ENCODE results near the gene MCCD1. TPM values are rescaled to one million over a fixed set of nuclear protein-coding genes. Genes with fewer than 3 reads are reported as not detected.
A peak's percentile ranks its signal among the peaks of the same experiment; 100 is the strongest.
"Not testable (repeated sequence)": the region's sequence is repeated elsewhere in the genome, so short reads cannot be mapped to it uniquely, and the experiment has no call there.

The MCCD1 gene, protein sequence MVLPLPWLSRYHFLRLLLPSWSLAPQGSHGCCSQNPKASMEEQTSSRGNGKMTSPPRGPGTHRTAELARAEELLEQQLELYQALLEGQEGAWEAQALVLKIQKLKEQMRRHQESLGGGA
- not detected for total RNA-seq
- long read RNA-seq: 0 reads

DNA sequence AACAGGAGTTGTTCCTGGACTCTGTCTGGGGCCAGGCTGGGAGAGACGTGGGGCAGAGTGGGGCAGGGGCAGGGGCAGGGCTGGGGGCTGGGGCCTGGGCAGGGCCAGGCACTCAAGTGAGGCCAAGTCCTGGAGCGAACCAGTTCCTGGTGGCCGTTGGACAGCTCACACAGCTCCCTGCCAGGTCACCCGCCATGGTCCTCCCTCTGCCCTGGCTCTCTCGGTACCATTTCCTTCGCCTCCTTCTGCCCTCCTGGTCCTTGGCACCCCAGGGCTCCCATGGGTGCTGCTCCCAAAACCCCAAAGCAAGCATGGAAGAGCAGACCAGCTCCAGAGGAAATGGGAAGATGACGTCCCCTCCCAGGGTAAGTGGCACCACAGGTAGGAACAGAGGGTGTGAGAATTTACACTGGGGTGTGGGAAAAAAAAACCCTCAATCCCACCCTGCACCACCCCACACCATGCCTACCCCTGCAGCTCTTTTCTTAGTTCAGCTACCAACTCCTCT is at the start of gene MCCD1:
TSS of gene MCCD1 (plus strand) at position 142 of the 508 bp plus-strand sequence. CDS start at position 195, 53 bp downstream.
- DNase-seq (ENCODE audit: missing footprints) (no peak), ATAC-seq (no peak)
- intact Hi-C loops (cut with DNase I): no loop called here

DNA sequence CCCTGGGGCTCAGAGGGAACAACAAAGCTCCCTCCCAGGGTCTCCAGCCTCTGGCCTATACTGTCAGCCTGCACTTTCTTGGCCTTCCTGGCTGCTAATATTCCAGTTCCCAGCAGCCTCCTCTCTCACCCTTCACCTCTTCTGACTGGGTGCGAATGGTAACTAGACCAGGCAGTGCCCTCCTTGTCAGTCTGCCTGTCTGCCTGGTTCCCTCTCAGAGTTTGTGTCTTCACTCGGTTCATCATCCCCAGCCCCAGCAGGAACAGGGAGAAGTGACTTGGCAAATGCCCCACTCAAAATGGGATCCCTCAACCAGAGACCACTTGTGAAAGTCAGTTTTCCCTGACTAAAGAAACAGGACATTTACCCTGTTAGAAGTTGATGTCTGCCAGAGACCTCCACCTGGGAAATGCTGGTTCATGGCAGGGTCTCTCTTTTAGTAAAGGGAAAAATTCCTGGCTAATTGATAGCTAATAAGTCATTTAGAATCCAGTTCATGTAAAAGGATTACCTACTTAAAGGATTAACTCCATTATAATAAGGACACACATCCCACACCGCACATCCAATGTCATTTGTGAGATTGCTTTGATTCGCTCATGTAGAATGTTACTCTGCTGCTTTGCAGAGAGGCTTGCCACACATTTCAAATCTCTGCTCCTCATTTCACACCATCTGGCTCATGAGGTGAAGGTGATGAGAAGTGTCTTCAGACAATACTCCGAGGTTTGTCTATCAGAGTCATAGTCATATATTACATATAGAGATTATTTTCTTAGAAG is 49.4 kb upstream of the MCCD1 start:
- intact Hi-C loops (cut with DNase I): no loop called here
- DNase-seq (ENCODE audit: missing footprints) (no peak), ATAC-seq (no peak)

DNA sequence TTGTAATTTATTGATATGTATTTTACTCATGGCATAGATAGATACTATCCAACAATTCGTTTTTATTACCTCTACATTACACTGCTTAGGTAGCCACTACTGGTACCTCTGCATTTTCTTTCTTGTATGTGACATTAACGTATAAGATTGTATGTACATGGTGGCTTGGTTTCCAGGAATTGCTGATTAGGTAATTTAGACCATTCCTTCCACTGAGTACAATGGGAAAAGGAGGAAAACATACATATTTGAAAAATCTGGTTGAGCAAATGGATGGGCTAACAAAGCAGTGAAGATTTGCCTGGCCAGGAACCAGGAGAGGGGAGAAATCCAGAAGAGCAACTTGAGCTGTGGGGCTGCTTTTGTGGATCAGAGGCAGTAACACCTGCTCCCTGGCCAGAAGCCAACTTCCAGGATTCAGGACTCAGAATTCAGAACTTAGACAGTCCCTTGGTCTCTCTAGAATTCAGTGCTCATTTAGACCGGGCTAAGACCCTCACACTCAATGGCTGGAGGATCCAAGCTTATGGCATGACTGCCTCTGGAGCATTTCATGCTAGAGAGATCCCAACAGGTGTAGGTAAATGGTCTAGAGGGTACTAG is 48.7 kb upstream of the MCCD1 start:
- intact Hi-C loops (cut with DNase I): no loop called here
- no peak for DNase-seq (ENCODE audit: missing footprints)
- no peak for ATAC-seq

DNA sequence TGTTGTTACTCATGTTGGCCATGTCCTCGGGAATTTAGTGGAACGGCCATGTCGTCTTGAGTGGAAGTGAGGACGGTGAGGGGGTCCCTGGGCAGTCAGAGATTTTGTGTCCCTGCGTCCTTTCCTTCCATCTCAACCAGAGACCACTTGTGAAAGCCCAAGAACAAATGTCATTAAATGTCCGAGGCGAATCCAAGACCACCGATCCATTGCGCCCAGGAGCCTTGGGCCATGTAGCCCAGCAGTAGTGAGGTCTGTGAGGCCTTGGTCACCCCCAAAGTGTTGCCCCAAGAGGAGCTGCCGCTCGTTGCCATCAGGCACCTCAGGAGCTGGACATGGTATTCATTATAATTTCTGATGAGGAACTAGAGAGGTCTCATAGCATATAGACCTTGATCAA is 48.2 kb upstream of the MCCD1 start:
- no peak for ATAC-seq

DNA sequence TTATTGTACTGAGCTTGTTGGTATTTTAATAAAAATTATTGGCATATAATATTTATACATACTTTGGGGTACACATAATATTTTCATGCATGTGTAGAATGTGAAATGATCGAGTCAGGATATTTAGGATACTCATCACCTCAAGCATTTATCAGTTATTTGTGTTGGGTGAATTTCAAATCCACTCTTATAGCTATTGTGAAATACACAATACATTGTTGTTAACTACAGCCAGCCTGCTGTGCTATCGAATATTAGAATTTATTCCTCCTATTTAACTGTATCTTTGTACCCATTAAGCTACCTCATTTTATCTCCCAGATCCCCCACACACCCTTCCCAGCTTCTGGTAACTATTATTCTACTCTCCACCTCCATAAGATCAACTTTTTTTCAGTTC is 45.4 kb upstream of the MCCD1 start:
- DNase-seq (ENCODE audit: missing footprints) (no peak), ATAC-seq (no peak)
- intact Hi-C loops (cut with DNase I): no loop called here

More for the DNA sequence above, 48.2 kb upstream of the MCCD1 start:
- DNase-seq (ENCODE audit: missing footprints): no peak
- intact Hi-C loops (cut with DNase I): no loop called here

DNA sequence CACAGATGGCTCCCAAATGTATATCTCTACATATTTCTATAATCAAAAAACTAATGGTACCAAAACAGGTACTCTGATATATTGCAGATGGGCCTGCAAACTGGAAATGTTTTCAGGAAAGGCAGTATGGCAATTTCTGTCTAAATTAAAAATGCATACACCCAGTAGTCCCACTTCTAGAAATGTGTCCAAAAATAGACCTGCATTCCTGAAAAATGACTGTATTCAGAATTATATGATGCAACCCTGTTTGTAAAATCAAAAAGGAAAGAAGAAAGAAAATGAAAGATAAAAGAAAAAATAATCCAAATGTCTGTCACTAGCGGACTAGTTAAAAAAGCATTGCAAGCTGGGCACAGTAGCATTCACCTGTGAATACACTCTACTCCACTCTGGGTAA is 43.7 kb upstream of the MCCD1 start:
- DNase-seq (ENCODE audit: missing footprints): no peak
- intact Hi-C loops (cut with DNase I): no loop called here
- ATAC-seq: no peak

DNA sequence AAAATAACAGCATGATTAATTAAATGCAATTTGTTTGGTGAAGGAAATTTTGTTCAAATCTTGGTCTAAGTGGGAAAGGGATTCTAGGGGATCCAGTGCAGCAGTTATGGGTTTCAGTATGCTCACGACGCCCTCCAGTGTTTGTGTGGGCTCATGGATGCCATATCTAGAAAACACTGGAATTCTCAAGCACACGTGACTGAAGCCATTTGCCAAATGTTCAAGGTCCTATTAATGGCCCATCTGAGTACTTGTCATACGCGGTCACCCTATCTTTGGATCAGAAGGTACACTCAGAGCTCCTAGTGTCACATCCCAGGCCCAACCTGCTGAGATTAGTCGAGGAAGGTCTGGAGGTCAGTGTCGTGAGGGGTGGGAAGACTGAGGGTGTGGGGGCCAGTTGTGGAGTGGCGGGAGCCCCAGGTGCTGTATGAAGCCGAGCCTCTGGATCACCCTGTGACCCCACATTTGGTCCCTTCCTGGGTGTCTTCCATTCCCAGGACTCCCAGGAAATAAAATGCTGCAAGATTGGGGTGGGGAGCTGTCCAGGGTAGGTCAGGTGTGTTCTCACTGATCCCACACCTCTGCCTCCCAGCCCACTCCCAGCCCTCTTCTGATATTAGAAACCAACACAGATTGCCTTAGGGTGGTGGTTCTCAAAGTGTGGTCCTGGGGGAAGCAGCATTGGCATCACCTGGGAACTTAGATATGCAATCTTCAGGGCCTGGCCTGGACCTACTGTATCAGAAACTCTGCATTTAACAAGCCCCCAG is 42.5 kb upstream of the MCCD1 start:
- ATAC-seq; DNase-seq (ENCODE audit: missing footprints); intact Hi-C loops (cut with DNase I): not testable (repeated sequence)

DNA sequence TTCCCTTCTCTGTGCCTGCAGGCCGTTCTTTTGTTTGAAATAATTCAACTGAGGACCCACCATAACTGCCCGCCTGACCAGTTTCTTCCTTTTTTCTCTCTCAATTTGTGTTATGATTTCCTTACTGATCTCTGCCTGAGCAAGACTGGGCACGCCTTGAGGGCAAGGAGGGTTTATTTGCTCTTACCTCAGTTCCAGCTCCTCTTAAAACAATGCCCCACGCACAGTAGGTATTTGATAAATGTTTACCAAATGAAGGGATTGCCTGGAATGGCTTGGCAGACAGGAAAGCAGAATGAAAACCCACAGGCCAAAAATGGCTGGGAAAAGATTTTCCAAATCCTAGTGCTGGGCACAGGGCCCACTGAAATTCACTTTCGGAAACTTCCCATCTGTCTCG is 41.1 kb upstream of the MCCD1 start:
- DNase-seq (ENCODE audit: missing footprints); intact Hi-C loops (cut with DNase I); ATAC-seq: not testable (repeated sequence)

DNA sequence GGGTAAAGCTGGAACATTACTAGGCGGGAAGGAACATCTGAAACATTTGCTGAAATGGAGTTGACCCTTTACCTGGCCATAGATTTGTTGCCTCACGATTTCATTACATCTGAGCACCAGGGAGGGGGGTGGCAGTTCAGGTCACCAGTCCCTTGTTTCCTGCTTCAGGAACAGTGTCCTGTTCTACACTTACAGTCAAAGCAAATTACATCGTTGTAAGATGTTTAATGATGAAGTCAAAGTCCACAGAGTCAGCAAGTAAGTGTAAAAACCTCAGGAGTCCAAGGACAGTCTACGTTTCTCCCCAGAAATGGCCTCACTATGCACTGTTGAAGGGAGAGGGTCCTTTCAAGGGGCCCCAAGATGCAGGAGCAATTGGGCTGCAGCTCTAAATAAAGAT is 39.7 kb upstream of the MCCD1 start:
- no peak for DNase-seq (ENCODE audit: missing footprints)
- ATAC-seq: no peak
- intact Hi-C loops (cut with DNase I): no loop called here

DNA sequence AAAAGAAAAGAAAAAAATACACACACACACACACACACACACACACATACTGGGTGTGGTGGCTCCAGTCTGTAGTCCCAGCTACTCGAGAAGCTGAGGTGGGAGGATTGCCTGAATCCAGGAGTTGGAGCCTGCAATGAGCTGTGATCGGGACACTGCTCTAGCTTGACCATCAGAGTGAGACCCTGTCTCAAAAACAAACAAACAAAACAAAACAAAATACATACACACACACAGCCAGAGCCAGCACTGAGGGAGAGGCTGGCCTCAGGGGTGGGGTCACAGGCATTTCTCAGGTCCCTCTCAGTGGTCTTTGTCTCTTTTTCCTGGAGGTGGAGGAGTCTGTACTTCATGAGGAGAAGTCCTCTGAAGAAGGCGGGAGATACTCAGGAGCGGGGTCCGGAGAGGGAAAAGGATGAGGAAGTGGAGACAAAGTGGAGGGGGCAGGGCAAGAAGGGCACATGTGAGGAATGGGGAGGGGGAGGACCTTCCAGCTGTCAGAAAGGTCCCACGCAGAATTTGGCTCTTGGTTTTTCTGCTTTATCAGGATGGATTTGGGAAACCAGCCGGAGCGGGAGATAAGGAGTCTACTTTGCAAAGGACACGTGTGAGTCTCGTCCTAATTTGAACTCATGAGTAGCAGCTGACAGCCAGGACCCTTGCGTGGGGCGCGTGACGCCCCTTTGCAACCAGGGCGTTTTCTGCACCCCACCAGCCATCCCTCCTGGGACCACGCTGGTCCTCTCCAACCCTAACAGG is 38.5 kb upstream of the MCCD1 start:
- DNase-seq (ENCODE audit: missing footprints) (no peak), ATAC-seq (no peak)
- intact Hi-C loops (cut with DNase I): no loop called here

DNA sequence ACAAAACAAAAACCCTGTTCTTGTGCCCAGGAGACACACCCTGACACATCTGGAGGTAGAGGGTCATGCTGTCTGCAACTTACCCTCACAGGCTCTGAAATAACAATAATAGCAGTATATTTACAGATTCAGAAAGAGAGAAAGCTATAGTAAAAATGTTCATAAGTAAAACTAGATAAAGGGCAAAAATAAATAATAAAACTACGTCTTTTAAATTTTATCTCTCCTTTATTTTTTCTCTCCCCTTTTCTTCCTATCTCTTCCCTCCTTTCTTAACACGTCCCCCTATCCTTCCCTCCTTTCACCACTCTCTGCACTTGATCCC is 35.2 kb upstream of the MCCD1 start:
- intact Hi-C loops (cut with DNase I): loop anchor here (2.0 kb wide), 1 partner anchor 53 kb away; the partner anchor contains the start of genes ATP6V1G2 and NFKBIL1
- not testable (repeated sequence) for DNase-seq (ENCODE audit: missing footprints); ATAC-seq

DNA sequence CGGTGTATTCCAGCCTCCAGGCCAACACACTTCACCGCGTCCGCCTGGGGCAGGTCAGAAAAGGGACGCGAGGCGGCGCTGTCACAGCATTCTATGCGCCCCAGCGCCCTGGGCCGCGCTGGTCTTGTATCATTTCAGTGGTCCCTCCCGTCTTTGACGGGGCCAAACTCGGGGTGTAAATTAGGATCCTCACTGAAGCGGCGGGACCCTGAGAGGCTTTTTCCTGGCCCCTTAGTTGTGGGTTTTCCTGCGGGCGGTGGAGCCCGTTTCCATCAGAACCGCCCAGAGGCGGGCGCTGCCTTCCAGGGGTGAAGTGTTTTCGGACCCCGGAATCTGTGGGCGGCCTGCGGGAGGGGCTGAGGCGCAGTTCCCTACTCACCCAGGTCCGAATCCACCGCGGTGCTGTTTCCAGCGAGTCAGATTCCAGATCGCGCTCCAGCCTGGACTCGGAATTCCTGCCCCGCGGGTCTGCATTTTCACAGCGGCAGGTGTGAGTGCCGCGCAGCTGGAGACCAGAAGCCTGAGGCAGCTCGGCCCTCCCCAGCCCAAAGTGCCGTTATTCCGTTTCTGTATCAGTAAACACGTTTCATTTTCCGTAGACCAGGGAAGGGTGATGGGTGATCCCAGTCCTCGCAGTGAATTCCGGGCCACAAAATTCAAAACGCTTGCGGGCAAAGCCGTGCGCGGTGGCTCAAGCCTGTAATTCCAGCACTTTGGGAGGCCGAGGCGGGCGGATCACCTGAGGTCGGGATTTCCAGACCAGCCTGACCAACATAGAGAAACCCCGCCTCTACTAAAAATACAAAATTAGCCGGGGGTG is 34.7 kb upstream of the MCCD1 start:
- DNase-seq (ENCODE audit: missing footprints) (peak; percentile 96), ATAC-seq (peak; percentile 87)
- intact Hi-C loops (cut with DNase I): loop anchor here (2.0 kb wide), 1 partner anchor 53 kb away; the partner anchor contains the start of genes ATP6V1G2 and NFKBIL1

DNA sequence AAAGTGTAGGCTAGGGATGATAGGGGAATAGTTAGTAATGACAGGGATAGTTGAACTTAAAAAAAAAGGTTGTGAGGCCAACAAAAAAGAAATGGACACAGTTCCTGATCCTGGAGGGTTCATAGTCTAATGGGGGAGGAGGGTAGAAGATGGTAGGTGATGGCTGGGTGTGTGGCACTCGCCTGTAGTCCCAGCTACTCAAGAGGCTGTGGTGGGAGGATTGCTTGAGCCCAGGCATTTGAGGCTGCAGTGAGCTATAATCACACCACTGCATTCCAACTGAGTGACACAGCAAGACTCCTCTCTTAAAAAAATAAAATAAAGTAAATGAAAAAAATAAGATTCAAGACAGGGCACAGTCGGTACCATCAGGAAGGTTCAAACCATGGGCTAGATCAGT is 33.2 kb upstream of the MCCD1 start:
- DNase-seq (ENCODE audit: missing footprints) (no peak), ATAC-seq (no peak)
- intact Hi-C loops (cut with DNase I): loop anchor here (5.0 kb wide), 1 partner anchor 102 kb away; no protein-coding TSS in a partner anchor

DNA sequence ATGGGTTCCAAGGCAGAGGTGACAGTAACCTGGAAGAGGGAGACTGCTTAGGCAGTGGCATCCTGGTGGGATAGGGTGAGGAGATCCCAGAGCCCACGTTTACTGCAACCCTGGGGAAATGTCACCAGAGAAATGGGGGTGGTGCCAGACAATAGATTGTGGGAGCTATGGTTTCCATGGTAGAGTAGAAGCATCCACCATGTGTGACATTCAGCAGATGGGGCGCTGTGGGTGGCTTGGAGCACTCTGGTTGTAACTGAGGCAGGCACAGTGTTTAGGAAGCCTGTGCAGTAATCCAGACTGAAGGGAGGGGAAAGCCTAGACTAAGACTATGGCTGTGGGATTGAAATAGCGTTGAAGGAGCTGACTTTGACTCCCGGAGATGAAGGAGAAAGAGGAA is 31.9 kb upstream of the MCCD1 start:
- intact Hi-C loops (cut with DNase I): loop anchor here (5.0 kb wide), 1 partner anchor 100 kb away; no protein-coding TSS in a partner anchor
- not testable (repeated sequence) for DNase-seq (ENCODE audit: missing footprints); ATAC-seq

DNA sequence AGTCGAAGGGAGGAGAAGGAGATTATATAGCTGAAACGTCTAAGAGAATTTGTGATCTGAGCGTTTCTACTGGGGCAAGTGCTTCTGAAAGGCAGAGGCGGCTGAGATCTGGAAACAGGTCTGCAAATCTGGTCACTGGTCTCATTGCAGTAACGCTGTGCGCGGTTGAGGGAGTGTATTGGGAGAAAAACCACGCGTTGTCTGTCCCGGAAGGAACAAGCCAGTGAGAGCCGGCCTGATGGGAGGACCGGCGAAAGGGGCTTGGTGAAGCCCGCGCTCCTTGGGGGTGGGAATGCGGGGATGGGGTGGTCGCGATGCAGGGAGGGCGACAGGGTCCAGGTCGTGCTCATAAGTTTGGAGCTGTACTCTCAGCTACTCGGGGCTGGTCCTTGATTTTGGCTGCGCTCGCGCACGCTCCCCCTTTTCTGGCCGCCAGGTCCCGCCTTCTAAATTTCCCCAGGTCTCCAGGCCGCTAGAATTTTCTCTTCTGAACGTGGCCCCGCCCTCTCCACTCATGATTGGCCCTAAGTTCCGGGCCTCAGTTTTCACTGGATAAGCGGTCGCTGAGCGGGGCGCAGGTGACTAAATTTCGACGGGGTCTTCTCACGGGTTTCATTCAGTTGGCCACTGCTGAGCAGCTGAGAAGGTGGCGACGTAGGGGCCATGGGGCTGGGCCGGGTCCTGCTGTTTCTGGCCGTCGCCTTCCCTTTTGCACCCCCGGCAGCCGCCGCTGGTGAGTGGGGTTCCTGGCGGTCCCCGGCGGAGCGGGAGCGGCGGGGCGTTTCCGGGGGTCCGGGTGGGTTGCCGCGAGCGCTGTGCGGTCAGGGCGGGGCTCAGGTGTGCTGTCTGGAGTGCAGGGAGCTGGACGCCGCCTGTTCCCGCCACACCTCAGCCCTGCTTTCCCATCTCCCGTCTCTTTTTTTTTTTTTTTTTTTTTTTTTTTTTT is 31.0 kb upstream of the MCCD1 start, which contains the start of gene MICB:
TSS of gene MICB (plus strand) at position 615 of the 946 bp plus-strand sequence. CDS start at position 664, 49 bp downstream.
- intact Hi-C loops (cut with DNase I): loop anchor here (5.0 kb wide), 1 partner anchor 99 kb away; no protein-coding TSS in a partner anchor

DNA sequence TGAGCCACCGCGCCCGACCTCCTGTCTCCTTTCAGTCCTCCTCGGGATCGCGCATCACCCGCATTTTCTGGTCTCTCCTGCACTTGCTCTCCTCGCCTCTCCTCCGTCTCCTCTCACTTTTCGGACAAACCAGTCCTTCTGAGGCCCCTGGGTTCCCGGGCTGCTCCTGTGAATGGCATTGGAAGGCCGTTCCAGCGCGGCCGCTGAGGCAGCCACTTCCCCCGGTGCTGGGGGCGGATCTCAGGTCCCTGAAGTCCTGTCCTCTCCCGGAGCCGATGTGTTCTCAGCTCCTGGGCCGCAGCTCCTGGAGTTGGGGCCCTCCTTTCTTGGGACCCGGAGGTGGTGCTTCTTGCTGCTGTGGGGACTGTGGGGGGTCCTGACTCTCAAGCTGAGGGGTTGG is 30.0 kb upstream of the MCCD1 start:
- ATAC-seq (no peak), DNase-seq (ENCODE audit: missing footprints) (no peak)
- intact Hi-C loops (cut with DNase I): loop anchor here (5.0 kb wide), 1 partner anchor 99 kb away; no protein-coding TSS in a partner anchor

More for the DNA sequence above, 31.0 kb upstream of the MCCD1 start, which contains the start of gene MICB:
- ATAC-seq (peak; percentile 64), DNase-seq (ENCODE audit: missing footprints) (peak; percentile 87)

All from Right ventricle myocardium inferior (tissue), 1 donor.